HL-60 (cell line): ENCODE results near the gene ITIH5.
A peak's percentile ranks its signal among the peaks of the same experiment; 100 is the strongest.

Experiments used
- DNase-seq, 2 experiments: peaks; one replicate each; pipeline ENCODE4 v3.0.0-alpha.2; 2010 to 2020; ENCODE audit warnings: low read depth in 1 of 2, low spot score in 1 of 2
- H3K27ac ChIP-seq: fragments of 250-450 bp; sonication (Bioruptor Pico); replicated peaks from 2 replicates; pipeline ENCODE4 v1.5.1; 2020; ENCODE audit warnings: mild to moderate bottlenecking, moderate library complexity
- H3K27me3 ChIP-seq: fragments of 250-450 bp; sonication (Bioruptor Pico); 2 replicates; pipeline ENCODE4 v1.5.1; 2021; ENCODE audit warnings: mild to moderate bottlenecking, moderate library complexity; ENCODE audit not compliant: insufficient read depth, poor library complexity, severe bottlenecking
- H3K4me3 ChIP-seq: replicated peaks from 2 replicates; pipeline ENCODE4 v1.5.1; 2011; ENCODE audit warnings: mild to moderate bottlenecking, control low read depth, low read length; ENCODE audit not compliant: insufficient read depth
- GABPA ChIP-seq: IDR thresholded peaks from 2 replicates; pipeline ENCODE4 v1.6.1; 2012; ENCODE audit warnings: low read depth
- POLR2AphosphoS5 ChIP-seq: IDR thresholded peaks from 2 replicates; pipeline ENCODE4 v1.6.1; 2012; ENCODE audit warnings: low read depth
- REST ChIP-seq: IDR thresholded peaks from 2 replicates; pipeline ENCODE4 v1.6.1; 2012; ENCODE audit warnings: low read depth; ENCODE audit not compliant: insufficient replicate concordance
- SPI1 ChIP-seq: IDR thresholded peaks from 2 replicates; pipeline ENCODE4 v1.6.1; 2012; ENCODE audit warnings: low read depth, mild to moderate bottlenecking, borderline replicate concordance
- TF ChIP-seq, protein P1 (sequence below): IDR thresholded peaks from one replicate; pipeline ENCODE4 v1.5.1; 2011; ENCODE audit warnings: low read length, control low read depth, inconsistent platforms; ENCODE audit not compliant: insufficient read depth

The ITIH5 gene

GRCh38 chr10:7527468-7527867 lies 139.3 kb downstream of the ITIH5 start:
- no peaks in the 10 kb centered on the region for H3K27me3 ChIP-seq
- H3K27ac ChIP-seq = no peak overlapping the region
- no peak overlapping the region for H3K4me3 ChIP-seq
- TF ChIP-seq POLR2AphosphoS5 (no peak), GABPA (no peak), SPI1 (no peak)
- TF ChIP-seq, protein P1, sequence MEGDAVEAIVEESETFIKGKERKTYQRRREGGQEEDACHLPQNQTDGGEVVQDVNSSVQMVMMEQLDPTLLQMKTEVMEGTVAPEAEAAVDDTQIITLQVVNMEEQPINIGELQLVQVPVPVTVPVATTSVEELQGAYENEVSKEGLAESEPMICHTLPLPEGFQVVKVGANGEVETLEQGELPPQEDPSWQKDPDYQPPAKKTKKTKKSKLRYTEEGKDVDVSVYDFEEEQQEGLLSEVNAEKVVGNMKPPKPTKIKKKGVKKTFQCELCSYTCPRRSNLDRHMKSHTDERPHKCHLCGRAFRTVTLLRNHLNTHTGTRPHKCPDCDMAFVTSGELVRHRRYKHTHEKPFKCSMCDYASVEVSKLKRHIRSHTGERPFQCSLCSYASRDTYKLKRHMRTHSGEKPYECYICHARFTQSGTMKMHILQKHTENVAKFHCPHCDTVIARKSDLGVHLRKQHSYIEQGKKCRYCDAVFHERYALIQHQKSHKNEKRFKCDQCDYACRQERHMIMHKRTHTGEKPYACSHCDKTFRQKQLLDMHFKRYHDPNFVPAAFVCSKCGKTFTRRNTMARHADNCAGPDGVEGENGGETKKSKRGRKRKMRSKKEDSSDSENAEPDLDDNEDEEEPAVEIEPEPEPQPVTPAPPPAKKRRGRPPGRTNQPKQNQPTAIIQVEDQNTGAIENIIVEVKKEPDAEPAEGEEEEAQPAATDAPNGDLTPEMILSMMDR = no peak
- no peak for DNase-seq

- DNase-seq = no peak
- no peak for TF ChIP-seq SPI1
- no peak for TF ChIP-seq GABPA
- TF ChIP-seq, protein P1 = no peak
- no peak for TF ChIP-seq REST
- TF ChIP-seq POLR2AphosphoS5 = no peak
Measured at GRCh38 chr10:7526017-7526400, 140.8 kb downstream of the ITIH5 start.

DNA sequence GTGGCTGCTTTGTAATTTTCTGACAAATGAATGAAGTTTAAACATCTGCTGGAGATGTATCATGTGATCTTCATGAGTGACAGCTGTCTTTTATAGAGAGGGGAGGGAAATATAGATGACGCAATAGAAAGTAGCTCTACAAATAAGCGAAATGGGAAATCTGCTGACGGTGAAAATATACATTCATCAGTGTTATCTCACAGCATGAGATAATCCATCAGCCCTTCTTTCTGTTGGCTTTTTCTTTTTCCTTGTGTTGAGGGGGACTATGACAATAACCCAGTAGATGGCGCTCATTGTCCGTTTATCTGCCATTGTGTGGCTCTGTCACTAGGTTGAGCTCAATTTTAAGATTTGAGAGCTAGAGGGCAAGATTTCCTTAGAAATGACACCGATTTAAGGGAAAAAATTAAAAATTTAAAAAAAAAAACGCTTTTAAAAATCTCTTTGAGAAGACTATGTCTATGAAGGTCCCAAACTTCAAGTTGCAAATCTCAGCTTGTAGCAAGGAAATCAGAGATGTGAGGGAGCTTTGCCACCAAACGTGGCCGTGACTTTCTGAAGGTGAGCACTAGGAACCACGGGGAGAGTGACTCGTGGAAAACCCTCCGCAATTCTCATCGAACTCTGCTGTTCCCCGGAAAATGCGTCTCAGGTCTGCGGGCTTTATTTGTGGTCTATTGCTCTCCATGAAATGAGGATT lies 141.3 kb downstream of the ITIH5 start:
- H3K27ac ChIP-seq = no peak overlapping the region
- TF ChIP-seq, protein P1 = peak; percentile 30
- TF ChIP-seq REST (no peak), SPI1 (no peak), POLR2AphosphoS5 (no peak)
- DNase-seq = peak; percentile 21 to 29
- no peak overlapping the region for H3K4me3 ChIP-seq
- H3K27me3 ChIP-seq = no peaks in the 10 kb centered on the region

More at GRCh38 chr10:7526017-7526400, 140.8 kb downstream of the ITIH5 start:
- no peak overlapping the region for H3K27ac ChIP-seq
- no peaks in the 10 kb centered on the region for H3K27me3 ChIP-seq
- no peak overlapping the region for H3K4me3 ChIP-seq

- H3K27me3 ChIP-seq = no peaks in the 10 kb centered on the region
- no peak overlapping the region for H3K4me3 ChIP-seq
- TF ChIP-seq GABPA (no peak), SPI1 (no peak), POLR2AphosphoS5 (no peak), REST (no peak)
- TF ChIP-seq, protein P1 = no peak
- no peak for DNase-seq
- H3K27ac ChIP-seq = no peak overlapping the region
Measured at GRCh38 chr10:7523656-7524055, 143.1 kb downstream of the ITIH5 start.
